COR-L47 (cell line): ENCODE results near the gene ARL8A.
"Not testable (repeated sequence)": the region's sequence is repeated elsewhere in the genome, so short reads cannot be mapped to it uniquely, and the experiment has no call there.

Experiments used
- DNase-seq: peaks from one replicate; lab custom pipeline; 2025; lab: John Stamatoyannopoulos, UW

The ARL8A gene

DNA sequence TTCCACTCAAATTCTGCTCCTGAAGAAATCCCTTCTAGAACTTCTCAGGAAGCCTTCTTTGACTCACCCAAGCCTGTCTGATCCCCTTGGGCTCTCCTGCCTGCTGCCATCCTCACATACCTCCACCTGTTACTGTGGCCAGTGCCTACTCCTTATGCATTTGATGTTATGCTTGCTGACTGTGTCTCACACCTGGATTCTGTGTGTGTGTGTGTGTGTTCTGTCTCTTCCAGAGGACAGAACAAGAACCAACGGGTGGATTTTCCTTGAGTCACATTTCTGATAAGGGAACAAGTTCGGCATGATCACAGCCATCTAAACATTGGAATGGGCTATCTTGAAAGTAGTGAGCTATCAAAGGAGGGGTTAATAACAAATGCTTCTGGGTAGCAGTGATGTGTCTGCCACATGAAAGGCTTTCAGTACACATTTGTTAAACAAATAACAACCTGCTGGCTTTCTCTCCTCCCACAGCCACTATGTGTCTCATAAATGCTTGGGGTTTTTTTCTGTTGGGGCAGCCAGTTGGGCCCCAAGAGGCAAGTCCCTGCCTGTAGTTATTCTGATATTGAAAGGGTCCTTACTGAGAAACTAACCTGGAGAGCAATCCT lies 30.7 kb downstream of the ARL8A start:
- peak; percentile 53 for DNase-seq

DNA sequence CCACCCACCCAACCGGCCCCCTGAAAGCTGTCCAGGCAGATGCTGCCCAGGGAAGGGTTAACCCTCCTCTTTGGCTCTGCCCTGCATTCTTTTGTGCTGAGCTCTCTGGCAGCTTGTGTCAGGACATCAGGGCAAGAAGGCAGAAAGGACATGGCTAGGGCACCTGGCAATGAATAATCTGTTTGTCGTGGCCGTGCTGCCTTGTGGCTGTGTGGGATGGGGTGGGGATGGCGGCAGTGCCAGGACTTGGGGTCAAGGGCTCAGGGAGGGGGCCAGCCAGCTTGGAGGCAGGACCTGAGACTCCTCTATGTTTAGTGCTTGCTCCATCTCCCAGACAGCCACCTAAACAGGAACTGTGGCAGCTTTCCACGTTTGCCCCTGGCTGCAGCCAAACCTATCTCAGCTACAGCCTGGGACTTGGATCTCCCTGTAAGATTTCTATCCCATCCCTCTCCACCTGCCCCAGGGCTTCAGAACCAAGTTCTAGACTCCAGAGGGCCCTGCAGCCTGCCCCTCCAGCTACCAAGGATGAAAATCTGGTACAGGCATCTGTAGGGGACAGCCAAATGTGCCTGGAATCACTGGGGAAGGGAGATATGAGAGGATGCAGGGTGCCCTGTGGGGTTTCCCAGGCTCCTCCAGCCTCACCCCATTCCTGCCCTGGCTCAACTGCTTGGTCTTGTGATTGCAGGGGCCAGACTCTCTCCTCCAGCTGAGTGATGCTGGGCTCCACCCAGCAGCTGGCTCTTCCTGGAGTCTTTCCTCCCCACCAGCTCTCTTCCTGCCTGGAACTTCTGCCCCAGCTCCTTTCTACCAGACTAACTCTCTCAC lies 31.5 kb downstream of the ARL8A start:
- DNase-seq, result peak; percentile 16

DNA sequence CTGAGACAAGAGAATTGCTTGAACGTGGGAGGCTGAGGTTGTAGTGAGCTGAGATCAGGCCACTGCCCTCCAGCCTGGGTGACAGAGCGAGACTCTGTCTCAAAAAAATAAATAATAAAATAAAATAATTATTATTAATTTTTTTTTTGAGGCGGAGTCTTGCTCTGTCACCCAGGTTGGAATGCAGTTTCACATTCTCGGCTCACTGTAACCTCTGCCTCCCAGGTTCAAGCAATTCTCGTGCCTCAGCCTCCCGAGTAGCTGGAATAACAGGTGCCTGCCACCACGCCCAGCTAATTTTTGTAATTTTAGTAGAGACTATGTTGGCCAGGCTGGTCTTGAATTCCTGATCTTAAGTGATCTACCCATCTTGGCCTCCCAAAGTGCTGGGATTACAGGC lies 32.9 kb downstream of the ARL8A start:
- DNase-seq, result not testable (repeated sequence)

DNA sequence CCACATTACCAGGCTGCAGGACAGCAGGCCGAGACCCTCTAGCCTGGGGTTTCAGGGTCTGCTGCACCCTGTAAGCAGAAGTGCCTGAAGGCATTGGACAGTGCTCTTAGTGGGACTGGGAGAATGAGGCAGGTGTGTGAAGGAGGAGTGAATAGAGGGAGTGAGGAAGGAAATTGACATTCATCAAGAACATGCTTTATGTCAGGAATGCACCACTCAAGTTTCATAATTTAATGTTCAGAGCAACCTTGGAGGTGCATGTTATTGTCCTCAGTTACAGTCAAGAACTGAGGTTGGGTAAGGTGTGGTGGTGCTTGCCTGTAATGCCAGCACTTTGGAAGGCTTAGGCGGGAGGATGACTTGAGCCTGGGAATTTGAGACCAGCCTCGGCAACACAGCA lies 33.6 kb downstream of the ARL8A start:
- DNase-seq, result no peak

DNA sequence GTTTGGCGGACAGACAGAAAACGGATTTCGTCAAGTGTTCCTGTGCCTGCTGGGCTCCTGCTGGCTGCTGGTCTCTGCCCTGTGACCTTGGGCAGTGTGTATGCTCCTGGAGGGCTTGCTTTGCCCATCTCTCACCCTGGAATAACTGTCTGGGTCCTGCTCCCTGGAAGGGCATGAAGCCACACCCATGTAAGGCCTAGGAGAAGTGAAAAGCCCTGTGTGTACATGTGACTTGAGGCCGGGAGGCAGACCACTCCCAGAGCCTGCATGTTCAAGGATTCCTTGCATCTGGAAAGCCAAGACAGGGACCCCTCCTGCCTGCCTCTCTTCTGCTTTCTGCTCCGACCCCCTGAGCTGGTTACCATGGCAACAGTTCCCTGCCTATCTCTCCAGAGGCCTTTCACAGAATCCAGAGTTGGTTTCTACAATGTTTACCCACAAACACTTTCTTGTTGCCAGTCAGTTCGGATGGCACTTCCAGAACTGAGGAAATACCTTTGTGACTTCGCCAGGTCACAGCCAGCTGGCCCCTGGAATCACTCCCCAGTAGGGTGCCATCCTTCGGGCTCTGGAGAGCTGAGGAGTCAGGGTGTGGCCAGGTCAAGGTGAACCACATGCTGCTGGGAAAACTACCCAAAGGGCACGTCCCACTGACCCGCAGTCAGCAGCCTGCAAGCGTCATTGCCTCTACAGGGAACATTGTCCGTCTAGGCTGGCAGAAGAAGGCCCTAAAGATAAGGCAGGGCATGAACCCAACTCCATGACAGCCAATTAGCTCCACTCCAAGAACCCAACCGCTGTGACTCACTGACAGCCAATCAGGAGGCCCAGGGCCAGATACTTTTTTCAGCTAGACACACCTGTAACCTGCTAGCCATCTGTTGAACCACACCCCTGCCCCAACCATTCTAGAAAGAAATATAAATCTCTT lies 36.5 kb downstream of the ARL8A start:
- DNase-seq, result peak; percentile 61

DNA sequence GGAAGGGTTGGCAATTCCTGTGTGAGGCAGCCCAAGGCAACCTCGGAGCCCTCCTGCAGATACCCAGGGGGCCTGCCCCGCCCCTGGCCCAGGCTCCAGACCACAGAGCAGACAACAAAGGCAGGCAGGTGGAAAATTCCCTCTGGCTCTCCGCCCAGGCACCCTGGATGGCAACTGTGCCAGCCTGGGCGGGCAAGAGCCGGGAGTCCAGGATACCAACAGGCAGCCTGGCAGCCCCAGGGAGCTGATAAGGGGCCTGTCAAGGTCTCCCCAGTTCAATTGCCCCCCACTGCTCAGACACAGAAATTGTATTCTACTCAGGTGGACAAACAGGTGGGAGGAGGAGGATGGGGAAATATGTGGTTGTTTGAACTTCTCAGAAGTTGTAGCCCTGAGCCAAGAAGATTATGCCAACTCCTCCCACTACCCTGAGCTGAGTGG lies 37.2 kb downstream of the ARL8A start:
- peak; percentile 97 for DNase-seq

DNA sequence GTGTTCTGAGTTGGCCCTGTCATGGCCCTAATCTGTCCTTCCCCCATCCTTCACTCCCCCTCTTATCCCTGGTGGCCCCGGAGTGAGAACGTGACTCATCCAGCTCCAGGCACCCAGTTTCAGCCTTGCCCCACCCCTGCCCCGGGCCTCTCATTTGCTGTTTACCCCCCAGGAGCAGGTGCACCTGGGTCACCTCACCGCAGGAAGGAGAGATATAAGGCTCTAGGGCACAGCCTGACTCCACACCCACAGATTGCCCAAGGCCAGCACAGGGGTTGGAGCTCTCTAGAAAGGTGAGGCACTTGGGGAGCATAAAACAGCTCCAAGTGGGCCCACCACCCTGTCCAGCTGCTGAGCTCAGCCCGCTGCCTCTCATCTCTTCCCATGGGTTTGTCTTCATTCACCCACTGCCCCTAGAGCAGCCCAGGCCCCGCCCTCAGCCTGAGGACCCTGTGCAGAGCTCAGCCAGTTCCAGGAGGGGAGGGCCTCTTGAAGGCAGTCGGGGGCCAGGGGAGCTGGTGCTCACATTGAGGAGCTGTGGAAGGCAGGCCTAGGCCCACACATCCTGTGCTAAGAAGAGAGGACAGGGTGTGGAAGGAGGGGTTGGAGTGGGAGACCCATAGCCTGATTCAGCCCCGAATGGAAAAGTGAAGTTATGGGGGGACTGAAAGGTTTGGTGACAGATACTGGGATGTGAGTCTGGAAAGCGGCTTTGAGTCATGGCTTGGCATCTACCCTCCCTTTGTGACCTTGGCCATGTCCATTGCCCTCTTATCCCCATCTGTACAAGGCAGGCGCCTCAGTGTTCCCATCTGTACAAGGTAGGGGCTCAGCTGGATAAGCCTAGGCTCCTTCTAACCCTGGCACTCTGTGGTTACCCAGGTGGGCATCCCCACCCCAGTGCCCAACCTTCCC lies 37.9 kb downstream of the ARL8A start:
- peak; percentile 28 for DNase-seq

DNA sequence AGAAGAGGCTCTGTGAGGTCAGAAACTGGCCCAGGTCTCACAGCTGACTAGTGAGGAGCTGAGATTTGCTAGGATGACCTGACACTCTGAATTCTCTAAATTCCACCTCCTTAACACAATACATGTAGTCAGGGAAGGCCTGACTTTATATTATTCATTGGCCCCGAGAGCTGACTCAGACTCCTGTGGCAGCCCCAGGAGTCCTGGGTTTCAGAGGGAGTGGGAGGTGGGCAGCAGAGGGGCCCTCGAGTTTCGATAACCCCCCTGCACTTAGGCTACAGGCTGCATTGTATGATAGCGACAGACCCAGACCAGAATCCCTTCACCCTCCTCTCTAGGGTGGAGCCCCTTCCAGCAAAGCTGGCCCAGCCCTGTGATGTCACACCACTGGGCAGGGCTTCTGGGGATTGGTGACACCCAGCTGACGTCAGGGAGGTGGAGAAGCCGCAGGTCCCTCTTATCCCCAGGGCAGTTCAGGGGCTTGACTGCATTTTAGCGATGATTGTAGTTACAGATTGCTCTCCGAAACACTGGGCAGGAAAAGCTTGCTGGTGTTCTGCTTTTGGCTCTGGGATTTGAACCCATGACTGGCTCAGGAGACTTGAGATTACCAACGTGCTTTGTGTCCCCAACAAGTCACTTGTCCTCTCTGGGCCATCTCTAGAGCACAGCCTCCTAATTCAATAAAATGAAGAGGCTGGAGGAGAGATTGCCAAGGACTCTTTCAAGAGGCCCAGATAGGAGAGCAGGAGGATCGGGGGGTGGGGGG lies 38.8 kb downstream of the ARL8A start:
- DNase-seq, result no peak

DNA sequence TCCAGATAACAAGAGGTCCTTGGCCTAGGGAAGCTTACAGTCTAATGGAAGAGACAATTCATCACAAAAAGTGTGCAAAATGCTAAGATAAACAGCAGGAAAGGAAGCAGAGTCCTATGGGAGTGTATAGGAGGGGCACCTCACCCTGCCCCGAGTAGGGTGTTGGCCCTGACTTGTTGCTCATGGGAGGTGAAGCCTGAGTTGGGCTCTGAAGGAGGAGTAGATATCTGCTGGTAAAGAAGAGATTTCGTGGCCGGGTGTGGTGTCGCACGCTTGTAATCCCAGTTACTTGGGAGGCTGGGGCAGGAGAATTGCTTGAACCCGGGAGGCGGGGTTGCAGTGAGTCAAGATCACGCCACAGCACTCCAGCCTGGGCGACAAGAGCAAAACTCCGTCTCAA lies 40.5 kb downstream of the ARL8A start:
- DNase-seq, result no peak

DNA sequence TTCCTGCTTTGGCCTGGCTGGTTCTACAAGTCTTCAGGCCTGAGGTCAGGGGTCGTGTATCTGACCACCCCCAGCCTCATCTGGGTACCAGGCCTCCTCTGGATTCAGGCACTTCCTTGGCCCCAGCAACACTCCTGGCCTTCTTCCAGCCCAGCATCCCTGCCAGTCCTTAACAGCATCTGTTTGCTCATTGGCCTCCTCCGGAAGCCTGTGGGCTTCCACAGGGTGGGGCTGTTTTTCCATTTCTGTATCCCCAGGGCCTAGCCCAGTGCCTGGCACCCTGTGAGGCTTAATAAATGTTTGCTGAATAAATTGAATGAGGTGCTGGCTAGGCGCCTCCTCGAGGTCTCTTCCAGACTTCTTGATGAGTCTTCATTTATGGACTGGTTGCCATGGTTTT lies 43.4 kb downstream of the ARL8A start:
- DNase-seq, result peak; percentile 58

DNA sequence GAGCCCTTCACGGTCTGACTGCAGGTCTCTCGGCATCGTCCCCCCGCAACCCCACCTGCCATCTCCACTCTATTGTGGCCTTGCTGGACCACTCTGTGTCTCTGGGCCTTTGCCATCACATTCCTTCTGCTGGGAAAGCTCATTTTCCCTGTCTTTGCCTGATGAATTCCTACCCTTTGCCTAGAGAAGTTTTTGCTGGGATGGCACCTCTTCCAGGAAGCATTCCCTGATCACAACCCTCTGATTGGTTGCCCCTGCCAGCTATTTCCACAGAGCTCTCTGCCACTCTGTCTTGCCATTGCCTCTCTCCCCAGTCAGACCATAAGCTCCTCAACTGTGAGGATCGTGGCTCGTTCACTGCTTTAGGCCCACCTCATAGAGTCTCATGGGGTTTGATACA lies 50.7 kb downstream of the ARL8A start:
- no peak for DNase-seq

DNA sequence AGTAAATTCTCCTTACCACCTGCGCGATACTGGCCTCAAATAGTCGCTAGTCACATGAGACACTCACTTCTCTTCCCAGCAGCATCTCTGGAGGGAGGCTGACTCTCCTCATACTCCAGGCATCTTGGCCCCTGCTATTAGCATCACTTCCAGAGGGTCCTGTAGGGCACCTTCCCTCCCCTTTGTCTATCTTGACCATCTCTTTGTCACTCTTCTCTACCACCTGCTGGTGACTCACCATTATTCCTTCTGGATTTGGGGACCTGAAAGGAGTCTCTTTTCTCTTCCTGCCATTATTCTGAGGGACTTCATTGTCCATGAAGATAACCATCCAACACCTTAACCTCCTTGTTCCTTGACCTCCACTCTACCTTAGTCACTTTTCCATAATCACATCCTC lies 53.5 kb downstream of the ARL8A start:
- DNase-seq, result no peak

DNA sequence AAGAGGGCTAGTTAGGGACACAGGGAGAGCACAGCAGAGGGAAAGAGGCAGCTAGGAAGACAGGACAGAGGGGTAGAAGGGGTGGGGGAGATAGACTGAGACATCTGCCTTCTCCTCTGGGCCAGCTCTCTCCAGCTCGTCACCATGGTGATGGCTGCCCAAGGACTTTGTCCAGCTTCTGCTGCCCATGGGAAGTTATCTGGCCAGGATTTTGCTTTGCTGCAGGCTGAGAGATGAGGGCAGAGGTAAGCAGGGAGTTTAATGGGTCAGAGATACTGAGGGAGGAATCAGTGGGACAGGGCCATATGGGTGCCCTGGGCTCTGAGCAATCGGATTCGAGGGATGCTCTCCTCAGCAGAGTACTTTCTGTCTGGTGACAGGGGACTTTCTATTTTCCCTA lies 56.3 kb downstream of the ARL8A start:
- peak; percentile 27 for DNase-seq

DNA sequence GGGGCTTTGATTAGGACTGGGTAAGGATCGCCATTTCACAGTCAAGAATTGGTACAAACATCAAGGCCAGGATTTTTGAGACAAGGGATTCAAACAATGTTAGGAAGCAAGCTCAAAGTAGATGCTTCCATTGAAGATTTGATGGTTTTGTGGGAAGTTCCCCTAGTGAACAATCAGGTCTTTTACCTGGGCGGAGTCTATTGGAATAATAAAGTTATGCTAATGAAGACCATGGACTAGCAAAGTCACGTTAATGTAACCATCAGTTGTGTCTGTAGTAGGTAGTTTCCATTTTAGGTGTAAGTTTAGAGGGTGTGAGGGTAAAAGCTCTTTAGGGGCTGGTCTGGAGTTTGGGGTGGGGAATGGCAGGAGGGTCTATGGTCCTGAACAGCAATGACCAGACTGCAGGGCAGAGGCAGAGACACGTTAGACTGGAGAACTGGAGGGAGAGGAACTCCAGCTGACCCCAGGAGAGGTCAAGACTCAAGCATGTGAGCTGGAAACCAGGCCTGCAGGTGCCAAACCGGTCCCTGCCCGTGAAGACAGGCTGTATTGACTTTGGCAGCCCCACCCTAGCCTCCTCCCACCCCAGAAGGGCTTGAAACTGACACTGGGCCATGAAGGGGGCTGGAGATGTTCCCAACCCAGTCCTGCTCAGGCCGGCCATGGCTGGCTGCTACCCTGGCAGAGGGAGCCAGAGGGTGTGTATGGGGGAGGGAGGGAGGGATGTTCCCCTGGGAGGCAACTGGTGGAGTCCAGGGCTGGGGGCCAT lies 57.8 kb downstream of the ARL8A start:
- DNase-seq, result peak; percentile 48

DNA sequence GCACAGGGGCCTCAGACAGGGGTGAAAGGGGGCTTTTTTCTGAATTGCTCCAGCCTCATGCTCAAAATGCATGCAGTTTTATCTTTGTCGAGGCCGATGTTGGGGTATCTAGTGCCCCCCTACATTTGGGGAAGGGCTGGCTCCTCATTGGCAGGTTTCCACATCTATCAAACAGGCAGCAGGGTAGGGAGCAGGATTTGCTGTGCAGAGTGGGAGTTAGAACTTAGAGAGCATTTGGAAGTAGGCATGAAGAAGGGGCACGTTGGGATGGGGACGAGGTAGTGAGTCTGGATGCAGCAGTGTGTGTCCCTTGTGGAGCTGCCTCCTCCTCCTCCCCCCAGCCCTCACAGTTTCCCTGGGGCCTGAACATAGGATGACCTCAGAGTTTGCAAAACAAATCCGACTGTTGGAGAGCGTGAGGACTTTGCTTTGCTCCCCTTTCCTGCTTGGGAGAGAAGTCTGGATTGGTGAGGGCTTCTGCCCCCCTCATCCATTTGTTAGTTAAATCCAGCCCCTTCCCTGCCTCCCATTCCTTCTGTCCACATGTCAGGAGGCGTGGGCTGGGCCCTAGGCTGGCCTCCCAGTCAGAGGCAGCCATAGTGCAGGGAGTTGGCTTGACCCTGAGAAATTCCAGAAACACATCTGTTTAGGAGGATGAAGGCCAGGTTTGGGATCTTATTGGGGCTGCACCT lies 58.7 kb downstream of the ARL8A start:
- peak; percentile 56 for DNase-seq

DNA sequence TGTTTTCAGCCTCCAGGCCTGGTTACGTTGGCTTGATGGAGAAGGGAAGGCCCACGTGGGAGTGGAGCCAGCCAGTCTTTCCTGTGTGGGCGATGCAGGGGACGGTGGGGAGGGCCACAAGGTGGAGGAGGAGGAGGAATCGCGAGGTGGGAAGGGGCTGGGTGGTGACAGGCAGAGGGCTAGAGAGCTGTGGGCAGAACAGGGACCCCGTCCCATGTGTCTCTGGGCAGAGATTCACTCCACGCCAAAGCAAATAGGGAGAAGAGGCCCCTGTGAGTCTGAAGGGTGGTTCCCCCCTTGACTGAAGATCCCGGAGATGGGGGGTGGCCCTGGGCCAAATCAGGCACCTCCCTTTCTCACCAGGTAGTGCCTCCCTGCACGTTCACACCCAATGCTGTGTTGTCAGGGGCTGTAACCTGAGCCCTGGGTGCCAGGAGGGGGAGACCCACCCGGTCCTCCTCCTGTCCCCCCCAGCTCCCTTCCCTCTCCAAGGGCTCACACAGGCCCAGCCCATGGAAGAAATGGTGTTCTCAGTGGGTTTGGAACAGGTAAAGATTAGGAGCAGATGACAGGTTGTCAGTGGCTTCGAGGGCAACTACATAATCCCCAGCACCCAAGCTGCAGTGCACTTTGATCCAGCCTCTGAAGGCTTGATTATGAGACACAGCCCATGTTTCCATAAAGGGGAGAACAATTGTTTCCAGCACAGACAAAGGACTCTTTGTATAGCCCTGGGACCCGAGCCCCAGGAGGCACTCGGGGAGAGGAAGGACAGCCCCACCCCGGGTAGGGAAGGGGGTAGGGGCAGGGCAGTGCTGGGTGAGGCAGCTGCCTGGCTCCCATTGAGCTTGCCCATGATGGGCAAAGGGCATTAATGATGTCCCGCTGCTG lies 59.5 kb downstream of the ARL8A start:
- peak; percentile 95 for DNase-seq
